Kidney (tissue), 14 donors: Measurements from ENCODE around the gene SI. TPM values are rescaled to one million over a fixed set of nuclear protein-coding genes. Genes with fewer than 3 reads are reported as not detected.
A peak's percentile ranks its signal among the peaks of the same experiment; 100 is the strongest.

ENCODE experiments used
- DNase-seq, 5 donors: peaks; one replicate each; pipeline ENCODE4 v3.0.0-alpha.2; 2013 to 2020
- FAIRE-seq: peaks from 2 replicates; lab custom pipeline; 2012; peaks lifted over from hg19 to GRCh38; lab: Jason Lieb, UNC
- H3K27ac ChIP-seq, 2 donors: one replicate each; pipeline ENCODE4 v1.7.0; 2013; ENCODE audit warnings: low read depth in 2 of 2, low read length in 2 of 2, inconsistent platforms in 1 of 2
- H3K27me3 ChIP-seq: one replicate; pipeline ENCODE4 v1.7.1; 2013; ENCODE audit warnings: low read length, inconsistent platforms; ENCODE audit not compliant: control insufficient read depth, insufficient read depth
- H3K36me3 ChIP-seq, 3 donors: one replicate each; pipeline versions ENCODE4 v1.7.0 to v1.7.1; 2013; ENCODE audit warnings: low read length in 3 of 3, control low read depth in 1 of 3, inconsistent platforms in 1 of 3; ENCODE audit not compliant: insufficient read depth in 3 of 3, control insufficient read depth in 2 of 3
- H3K4me1 ChIP-seq, 3 donors: one replicate each; pipeline versions ENCODE4 v1.7.0 to v1.7.1; 2013; ENCODE audit warnings: low read length in 3 of 3, inconsistent platforms in 1 of 3, low read depth in 1 of 3; ENCODE audit not compliant: control insufficient read depth in 2 of 3, insufficient read depth in 2 of 3
- H3K4me3 ChIP-seq, 3 donors: one replicate each; pipeline versions ENCODE4 v1.7.0 to v1.8.1; 2013; ENCODE audit warnings: low read length in 3 of 3, control low read depth in 1 of 3, inconsistent platforms in 1 of 3
- H3K9ac ChIP-seq, 3 donors: one replicate each; pipeline versions ENCODE4 v1.7.0 to v1.7.1; 2013; ENCODE audit warnings: low read length in 3 of 3, control low read depth in 1 of 3, inconsistent platforms in 1 of 3
- H3K9me3 ChIP-seq, 3 donors: one replicate each; pipeline versions ENCODE4 v1.7.0 to v1.7.1; 2013; ENCODE audit warnings: low read length in 3 of 3, control low read depth in 1 of 3, inconsistent platforms in 1 of 3; ENCODE audit not compliant: control insufficient read depth in 2 of 3, insufficient read depth in 1 of 3
- CTCF ChIP-seq: IDR thresholded peaks from 3 replicates; pipeline ENCODE4 v1.5.1; 2012; ENCODE audit warnings: mild to moderate bottlenecking, moderate library complexity, borderline replicate concordance; ENCODE audit not compliant: insufficient read depth; ENCODE audit errors: extremely low read depth
- intact Hi-C: fragments of 100-400 bp; cut with DNase I; formaldehyde crosslinking; loops from one replicate; pipeline ENCODE4 v1.11.1; 2022
- polyA plus RNA-seq: library from polyadenylated mRNA; stranded (reverse); fragments of 350-450 nt; fragmentation: Illumina TruSeq; extraction: RNeasy Lipid Tissue Mini Kit (QIAGEN cat#74804); gene quantifications from one replicate; pipeline ENCODE4 v1.2.3, GENCODE V29; 2014; ENCODE audit warnings: low read depth, low replicate concordance; ENCODE audit not compliant: insufficient read depth
- total RNA-seq: library from RNA; stranded (reverse); fragmentation: NEBNext Ultra II Directional; extraction: Animal tissue kit (Norgen Biotek cat#: 25700); gene quantifications from one replicate; pipeline ENCODE4 v1.2.1, GENCODE V29; 2021
- donor health status: control.
- donor health status: control.
- donor health status: control.
- donor health status: control.
- donor health status: control.
- donor health status: DM: yes; HTN: yes; CAD: no.
- donor health status: Normal renal cell carcinoma (clear cell type).

SI gene
- total and polyA plus RNA-seq, 2 donors from 2014 or later: 0.11 TPM; not detected in 1

- DNase-seq (no peak), FAIRE-seq (no peak)
- no peak overlapping the region for H3K4me3 ChIP-seq
- TF ChIP-seq CTCF: no peak
- intact Hi-C loops: no loop called here
- H3K27ac ChIP-seq: no peak overlapping the region
- H3K9ac ChIP-seq: no peak overlapping the region
- no peaks in the 10 kb centered on the region for H3K36me3 ChIP-seq
- no peaks in the 10 kb centered on the region for H3K27me3 ChIP-seq
- H3K4me1 ChIP-seq: no peaks in the 10 kb centered on the region
- no peaks in the 10 kb centered on the region for H3K9me3 ChIP-seq
Measured at GRCh38 chr3:165070682-165071081, 7.6 kb downstream of the SI start.

DNA sequence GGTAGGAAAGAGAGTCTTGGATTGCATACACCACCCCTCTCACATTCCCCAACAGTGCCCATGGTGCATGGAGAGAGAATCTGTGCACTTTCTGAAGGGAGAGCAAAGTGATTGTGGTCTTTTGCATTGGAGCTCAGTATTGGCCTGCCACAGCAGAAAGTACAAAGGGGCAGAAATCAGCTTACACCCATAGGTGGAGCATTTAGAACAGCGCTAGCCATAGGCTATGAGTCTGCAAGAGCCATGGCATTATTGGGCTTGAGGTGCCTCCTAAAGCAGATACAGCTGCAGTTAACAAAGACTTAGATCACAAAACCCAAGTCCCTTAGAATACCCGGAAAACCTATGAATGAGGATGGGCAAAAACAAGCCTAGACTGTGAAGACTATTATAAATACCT lies 21.8 kb downstream of the SI start:
- FAIRE-seq: no peak
- Histone ChIP-seq H3K9me3 (no peaks in the 10 kb centered on the region), H3K9ac (no peak overlapping the region), H3K4me1 (no peaks in the 10 kb centered on the region), H3K4me3 (no peak overlapping the region), H3K36me3 (no peaks in the 10 kb centered on the region), H3K27me3 (no peaks in the 10 kb centered on the region), H3K27ac (no peak overlapping the region)
- intact Hi-C loops: no loop called here
- no peak for TF ChIP-seq CTCF
- no peak for DNase-seq

GRCh38 chr3:165040186-165040585 lies 38.1 kb downstream of the SI start:
- TF ChIP-seq CTCF: no peak
- DNase-seq (no peak), FAIRE-seq (no peak)
- H3K9me3 ChIP-seq: no peaks in the 10 kb centered on the region
- H3K27me3 ChIP-seq: no peaks in the 10 kb centered on the region
- H3K27ac ChIP-seq: no peak overlapping the region
- no peaks in the 10 kb centered on the region for H3K4me1 ChIP-seq
- H3K4me3 ChIP-seq: no peak overlapping the region
- no peaks in the 10 kb centered on the region for H3K36me3 ChIP-seq
- intact Hi-C loops: no loop called here
- H3K9ac ChIP-seq: no peak overlapping the region

DNA sequence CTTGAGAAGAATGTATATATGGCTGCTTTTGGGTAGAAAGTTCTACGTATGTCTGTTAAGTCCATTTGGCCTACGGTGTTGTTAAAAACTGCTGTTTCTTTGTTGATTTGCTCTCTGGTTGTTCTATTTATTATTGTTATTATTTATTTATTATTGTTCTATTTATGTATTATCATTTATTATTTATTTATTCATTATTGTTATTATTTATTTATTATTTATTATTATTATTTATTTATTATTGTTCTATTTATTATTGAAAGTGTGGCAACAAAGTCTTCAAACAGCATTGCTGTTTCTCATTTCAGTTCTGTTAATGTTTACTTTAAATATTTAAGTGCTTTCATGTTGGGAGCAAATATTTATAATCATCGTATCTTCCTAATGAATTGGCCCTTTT lies 66.7 kb downstream of the SI start:
- Histone ChIP-seq H3K4me3 (no peak overlapping the region), H3K27ac (no peak overlapping the region), H3K4me1 (no peaks in the 10 kb centered on the region), H3K27me3 (no peaks in the 10 kb centered on the region), H3K36me3 (no peaks in the 10 kb centered on the region), H3K9ac (no peak overlapping the region), H3K9me3 (no peaks in the 10 kb centered on the region)
- TF ChIP-seq CTCF: no peak
- DNase-seq: no peak
- FAIRE-seq: peak; percentile 76
- intact Hi-C loops: no loop called here
